ENCODE data around the gene ZMYND15. TPM values are rescaled to one million over a fixed set of nuclear protein-coding genes. Genes with fewer than 3 reads are reported as not detected.
A peak's percentile ranks its signal among the peaks of the same experiment; 100 is the strongest.

The ZMYND15 gene
- total RNA-seq, 1 experiment from 2014 or later, result 2.8 TPM

- no peaks in the 10 kb centered on the region for H3K9me3 ChIP-seq (ENCODE audit: control insufficient read depth in 1 of 2, insufficient read depth in 1 of 2, low read depth in 1 of 2, low read length in 2 of 2)
- H3K4me3 ChIP-seq (replicated peaks in 1 of 2; ENCODE audit: low read depth in 1 of 2, low read length in 2 of 2), result no peak overlapping the region
- peaks cover 3 to 15% of the 10 kb centered on the region in 2 experiments; a peak in 3 of 4 replicates for H3K4me1 ChIP-seq (ENCODE audit: control insufficient read depth in 1 of 2, insufficient read depth in 2 of 2, low read length in 2 of 2)
- no peaks in the 10 kb centered on the region for H3K27me3 ChIP-seq (ENCODE audit: insufficient read depth, low read length)
- RAD21 ChIA-PET (ENCODE audit: low non-redundant PET in 1 of 2, low total read pairs in 2 of 2, uncharacterized antibody in 2 of 2, unreplicated experiment in 2 of 2), result no interaction called here
- H3K27ac ChIP-seq (ENCODE audit: low read depth, low read length), result no peak overlapping the region
- ATAC-seq (no peak), DNase-seq (ENCODE audit: low read depth, low spot score) (no peak)
- no TSS peak for BruUV-seq (replicated peaks)
- 0 out of 4 replicates have a peak, but pooled peaks cover 0 to 2% of the 10 kb centered on the region in 2 experiments for H3K36me3 ChIP-seq (ENCODE audit: control insufficient read depth in 1 of 2, insufficient read depth in 2 of 2, low read length in 2 of 2)
- POLR2A ChIA-PET, result no interaction called here
- no peak overlapping the region for H3K4me2 ChIP-seq (ENCODE audit: low read length)
- intact Hi-C loops (cut with micrococcal nuclease), result no loop called here
- TF ChIP-seq EZH2 (IDR thresholded peaks at IDR 0.05) (no peak), SP1 (IDR thresholded peaks at IDR 0.05; ENCODE audit: low read depth) (no peak), CEBPB (IDR thresholded peaks at IDR 0.05; ENCODE audit: low read depth) (no peak), RAD21 (IDR thresholded peaks at IDR 0.05; ENCODE audit: low read depth) (no peak), FOSL1 (IDR thresholded peaks at IDR 0.05; ENCODE audit: low read depth) (no peak), ZFX (IDR thresholded peaks at IDR 0.05) (no peak), POLR2A (IDR thresholded peaks at IDR 0.05; ENCODE audit: borderline replicate concordance, extremely low read depth, insufficient read depth, insufficient read length) (no peak), YY1 (IDR thresholded peaks at IDR 0.05; ENCODE audit: extremely low read depth, insufficient replicate concordance, low read depth, low read length) (no peak), POLR2AphosphoS5 (IDR thresholded peaks at IDR 0.05; ENCODE audit: low read depth, low read length) (no peak)
- TF ChIP-seq, protein P1, sequence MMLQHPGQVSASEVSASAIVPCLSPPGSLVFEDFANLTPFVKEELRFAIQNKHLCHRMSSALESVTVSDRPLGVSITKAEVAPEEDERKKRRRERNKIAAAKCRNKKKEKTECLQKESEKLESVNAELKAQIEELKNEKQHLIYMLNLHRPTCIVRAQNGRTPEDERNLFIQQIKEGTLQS (IDR thresholded peaks at IDR 0.05), result no peak
- no peaks in the 10 kb centered on the region for H4K20me1 ChIP-seq (ENCODE audit: insufficient read depth)
- no peaks in the 10 kb centered on the region for H3K79me2 ChIP-seq (ENCODE audit: insufficient read depth, low read length)
- no peak overlapping the region for H2AFZ ChIP-seq (ENCODE audit: low read depth, low read length, poor library complexity, severe bottlenecking)
- no peaks in the 10 kb centered on the region for H3K9me2 ChIP-seq (ENCODE audit: insufficient read depth)
- H3K9ac ChIP-seq (ENCODE audit: low read length), result no peak overlapping the region
- CTCF ChIA-PET, result no interaction called here
Measured at GRCh38 chr17:4728124-4728523, 11.5 kb upstream of the ZMYND15 start.

- POLR2A ChIA-PET, result no interaction called here
- H3K27ac ChIP-seq (ENCODE audit: low read depth, low read length), result no peak overlapping the region
- RAD21 ChIA-PET (ENCODE audit: low non-redundant PET in 1 of 2, low total read pairs in 2 of 2, uncharacterized antibody in 2 of 2, unreplicated experiment in 2 of 2), result no interaction called here
Measured at GRCh38 chr17:4733073-4733531, 6.5 kb upstream of the ZMYND15 start.

More at GRCh38 chr17:4733073-4733531, 6.5 kb upstream of the ZMYND15 start:
- H3K4me1 ChIP-seq (ENCODE audit: control insufficient read depth in 1 of 2, insufficient read depth in 2 of 2, low read length in 2 of 2), result peaks cover 5 to 22% of the 10 kb centered on the region in 2 experiments
- H4K20me1 ChIP-seq (ENCODE audit: insufficient read depth), result no peaks in the 10 kb centered on the region
- H3K4me2 ChIP-seq (ENCODE audit: low read length), result no peak overlapping the region
- CTCF ChIA-PET, result no interaction called here
- no peaks in the 10 kb centered on the region for H3K27me3 ChIP-seq (ENCODE audit: insufficient read depth, low read length)
- no peak for ATAC-seq
- 0 out of 4 replicates have a peak, but pooled peaks cover 0 to 2% of the 10 kb centered on the region in 2 experiments for H3K36me3 ChIP-seq (ENCODE audit: control insufficient read depth in 1 of 2, insufficient read depth in 2 of 2, low read length in 2 of 2)
- H3K9ac ChIP-seq (ENCODE audit: low read length), result no peak overlapping the region
- no peaks in the 10 kb centered on the region for H3K9me3 ChIP-seq (ENCODE audit: control insufficient read depth in 1 of 2, insufficient read depth in 1 of 2, low read depth in 1 of 2, low read length in 2 of 2)
- no peak for DNase-seq (ENCODE audit: low read depth, low spot score)
- intact Hi-C loops (cut with micrococcal nuclease), result no loop called here
- no peak overlapping the region for H3K4me3 ChIP-seq (replicated peaks in 1 of 2; ENCODE audit: low read depth in 1 of 2, low read length in 2 of 2)
- TF ChIP-seq, protein P2, sequence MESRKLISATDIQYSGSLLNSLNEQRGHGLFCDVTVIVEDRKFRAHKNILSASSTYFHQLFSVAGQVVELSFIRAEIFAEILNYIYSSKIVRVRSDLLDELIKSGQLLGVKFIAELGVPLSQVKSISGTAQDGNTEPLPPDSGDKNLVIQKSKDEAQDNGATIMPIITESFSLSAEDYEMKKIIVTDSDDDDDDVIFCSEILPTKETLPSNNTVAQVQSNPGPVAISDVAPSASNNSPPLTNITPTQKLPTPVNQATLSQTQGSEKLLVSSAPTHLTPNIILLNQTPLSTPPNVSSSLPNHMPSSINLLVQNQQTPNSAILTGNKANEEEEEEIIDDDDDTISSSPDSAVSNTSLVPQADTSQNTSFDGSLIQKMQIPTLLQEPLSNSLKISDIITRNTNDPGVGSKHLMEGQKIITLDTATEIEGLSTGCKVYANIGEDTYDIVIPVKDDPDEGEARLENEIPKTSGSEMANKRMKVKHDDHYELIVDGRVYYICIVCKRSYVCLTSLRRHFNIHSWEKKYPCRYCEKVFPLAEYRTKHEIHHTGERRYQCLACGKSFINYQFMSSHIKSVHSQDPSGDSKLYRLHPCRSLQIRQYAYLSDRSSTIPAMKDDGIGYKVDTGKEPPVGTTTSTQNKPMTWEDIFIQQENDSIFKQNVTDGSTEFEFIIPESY (IDR thresholded peaks at IDR 0.05; ENCODE audit: extremely low read depth, insufficient replicate concordance, low read length), result no peak
- TF ChIP-seq CTCF (IDR thresholded peaks at IDR 0.05 in 2 of 3, conservative IDR thresholded peaks at IDR 0.05 in 1 of 3; ENCODE audit: borderline replicate concordance in 1 of 3, insufficient read depth in 1 of 3, low read depth in 2 of 3, low read length in 2 of 3), result peak in 1 of 3 experiments; percentile 29; a peak in 2 of 6 replicates
- TF ChIP-seq CBX3 (IDR thresholded peaks at IDR 0.05; ENCODE audit: low read depth), result no peak
- H2AFZ ChIP-seq (ENCODE audit: low read depth, low read length, poor library complexity, severe bottlenecking), result no peak overlapping the region
- BruUV-seq (replicated peaks), result no TSS peak
- H3K79me2 ChIP-seq (ENCODE audit: insufficient read depth, low read length), result no peaks in the 10 kb centered on the region
- H3K9me2 ChIP-seq (ENCODE audit: insufficient read depth), result no peaks in the 10 kb centered on the region
